GM12891 (cell line): ENCODE measurements around the gene KBTBD3.

Experiments
- POLR2A ChIP-seq: IDR thresholded peaks from 2 replicates; pipeline ENCODE4 v1.6.1; 2011; ENCODE audit warnings: low read depth, low read length, control low read depth
- POU2F2 ChIP-seq: IDR thresholded peaks from 2 replicates; pipeline ENCODE4 v1.6.1; 2011; ENCODE audit warnings: low read depth, mild to moderate bottlenecking, control low read depth, low read length, moderate library complexity

DNA sequence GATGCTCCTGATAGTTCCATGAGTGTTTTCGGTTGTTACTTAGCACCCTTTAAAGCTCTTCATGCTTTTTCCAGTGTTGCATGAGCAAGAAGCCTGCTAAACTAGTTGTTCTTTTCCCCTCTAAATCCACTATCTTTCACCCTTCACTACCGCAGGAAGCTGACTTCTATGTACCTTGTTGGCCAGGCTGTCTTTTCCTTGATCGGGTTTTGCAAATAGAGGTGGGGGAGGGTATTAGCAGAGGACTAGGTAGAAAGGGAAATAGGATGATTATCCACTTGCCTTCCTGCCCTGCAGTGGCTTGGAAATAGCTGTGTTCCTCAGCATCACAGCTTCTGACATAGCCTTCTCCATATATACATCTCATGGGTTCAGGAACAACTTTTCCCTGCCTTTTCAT lies 24.2 kb upstream of the KBTBD3 start:
- TF ChIP-seq POLR2A (no peak), POU2F2 (no peak)
